ENCODE results near the gene CIAO1.
A peak's percentile ranks its signal among the peaks of the same experiment; 100 is the strongest.
"Not testable (repeated sequence)": the region's sequence is repeated elsewhere in the genome, so short reads cannot be mapped to it uniquely, and the experiment has no call there.

CIAO1 gene

DNA sequence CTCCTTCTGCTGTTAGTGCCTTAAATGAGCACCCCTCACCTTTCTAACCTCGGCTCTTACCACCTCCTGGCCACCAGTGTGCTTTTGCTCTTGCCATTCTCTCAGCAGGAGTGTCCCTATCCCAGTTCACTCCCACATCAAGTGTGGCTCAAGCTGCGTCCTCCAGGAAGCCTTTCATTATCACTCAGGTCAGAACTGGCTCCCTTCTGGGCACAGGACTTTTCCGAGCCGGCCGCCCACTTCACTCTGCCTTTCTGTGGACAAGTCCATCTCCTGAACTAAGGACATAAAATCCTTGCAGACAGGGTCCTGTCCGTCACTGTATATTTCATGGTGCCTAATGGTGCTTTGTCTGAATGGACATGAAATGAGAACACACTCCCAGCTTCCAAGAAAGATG is 15.8 kb upstream of the CIAO1 start:
- DNase-seq (ENCODE audit: low spot score), result no peak

DNA sequence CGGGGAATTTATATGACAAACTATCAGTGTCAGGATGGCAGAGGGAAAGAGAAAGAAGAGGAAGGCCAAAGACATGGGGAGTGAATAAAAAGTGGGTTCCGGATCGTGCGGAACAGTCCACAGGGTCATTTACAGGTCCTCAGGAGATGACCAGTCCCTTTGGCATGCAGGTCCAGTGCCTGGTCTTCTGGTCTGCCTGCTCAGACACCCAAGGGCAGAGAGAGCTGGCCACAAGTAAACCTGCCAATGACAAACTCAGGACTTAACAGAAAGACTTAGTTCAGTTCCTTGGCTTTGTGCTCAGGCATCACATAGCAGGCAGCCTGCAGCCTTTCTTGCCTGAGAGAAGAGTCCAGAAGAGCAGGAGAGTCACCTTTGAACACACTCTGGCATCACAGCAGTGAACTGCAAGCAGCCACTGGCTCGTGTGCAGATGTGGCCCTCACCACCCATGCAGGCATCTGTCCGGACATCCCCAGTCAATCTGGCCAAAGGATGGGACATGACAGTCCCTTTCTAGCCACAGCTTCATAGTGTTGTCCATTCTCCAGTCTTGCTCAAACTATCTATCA is 14.2 kb upstream of the CIAO1 start:
- no peak for DNase-seq (ENCODE audit: low spot score)

- DNase-seq (ENCODE audit: low spot score), result no peak
Observed at GRCh38 chr2:96252526-96252925, 13.5 kb upstream of the CIAO1 start.

DNA sequence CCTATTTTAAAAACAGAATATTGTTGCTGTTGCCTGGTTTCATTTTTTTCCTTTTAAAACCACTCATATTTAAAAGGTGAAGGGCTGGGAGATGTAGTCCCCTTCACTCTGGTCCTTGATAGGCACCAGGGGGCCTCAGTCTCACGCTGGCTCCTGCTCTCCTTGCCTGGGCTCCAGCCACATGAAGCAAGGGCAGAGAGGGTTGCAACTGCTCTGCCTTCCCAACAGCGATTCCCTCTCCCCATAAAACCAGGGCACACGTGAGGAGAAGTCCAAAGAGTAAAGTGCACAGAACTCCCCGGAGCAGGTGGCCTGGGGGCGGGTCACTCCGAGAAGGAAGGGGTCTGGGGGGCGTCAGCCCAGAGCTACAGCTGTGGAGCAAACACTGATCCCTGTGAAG is 13.0 kb upstream of the CIAO1 start:
- DNase-seq (ENCODE audit: low spot score), result no peak

DNA sequence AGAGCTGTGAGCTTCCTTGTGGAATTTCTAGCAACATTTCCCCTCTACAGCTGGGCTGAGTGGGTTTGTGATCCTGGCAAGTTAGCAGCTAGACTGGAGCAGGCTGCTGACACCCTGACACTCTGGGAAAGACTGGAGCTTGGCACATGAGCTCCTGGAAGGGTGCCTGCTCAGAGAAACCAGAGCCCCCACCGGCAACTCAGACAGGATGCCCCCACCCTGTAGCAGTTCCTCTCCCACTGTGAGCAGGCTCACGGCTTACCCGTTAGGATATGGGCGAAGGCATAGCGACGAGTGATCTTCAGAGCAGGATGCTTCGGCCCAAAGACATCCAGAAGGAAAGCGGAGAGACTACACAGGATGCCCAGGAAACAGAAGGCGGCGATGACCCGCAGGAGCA is 11.5 kb upstream of the CIAO1 start:
- DNase-seq (ENCODE audit: low spot score), result no peak

DNA sequence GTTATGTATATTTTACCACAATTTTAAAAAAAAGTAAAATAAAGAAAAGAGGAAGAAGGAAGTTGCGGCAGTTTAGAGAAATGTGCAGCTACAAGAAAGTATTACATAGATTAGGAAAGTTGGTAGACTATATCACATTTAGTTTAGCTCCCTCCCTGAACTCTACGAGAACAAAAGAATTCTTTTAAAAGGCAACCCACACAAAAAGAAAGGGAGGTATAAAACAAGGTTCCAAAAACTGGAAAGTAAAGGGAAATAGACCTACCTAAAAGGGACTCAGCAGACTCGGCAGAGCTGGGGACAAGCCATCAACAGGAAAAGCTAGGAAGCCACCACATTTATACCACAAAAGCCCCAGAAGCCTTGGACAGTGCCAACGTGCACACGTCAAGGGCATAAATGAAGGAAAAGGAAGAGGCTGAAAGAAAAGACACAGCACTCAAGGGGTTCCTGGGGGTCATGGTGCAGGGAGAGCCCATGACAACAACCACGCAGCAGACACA is 9.4 kb upstream of the CIAO1 start:
- no peak for DNase-seq (ENCODE audit: low spot score)

- DNase-seq (ENCODE audit: low spot score), result not testable (repeated sequence)
Observed at GRCh38 chr2:96257744-96258143, 8.3 kb upstream of the CIAO1 start.

GRCh38 chr2:96258166-96259022 is 7.6 kb upstream of the CIAO1 start:
- no peak for DNase-seq (ENCODE audit: low spot score)

GRCh38 chr2:96259497-96259921 is 6.5 kb upstream of the CIAO1 start:
- DNase-seq (ENCODE audit: low spot score), result no peak

DNA sequence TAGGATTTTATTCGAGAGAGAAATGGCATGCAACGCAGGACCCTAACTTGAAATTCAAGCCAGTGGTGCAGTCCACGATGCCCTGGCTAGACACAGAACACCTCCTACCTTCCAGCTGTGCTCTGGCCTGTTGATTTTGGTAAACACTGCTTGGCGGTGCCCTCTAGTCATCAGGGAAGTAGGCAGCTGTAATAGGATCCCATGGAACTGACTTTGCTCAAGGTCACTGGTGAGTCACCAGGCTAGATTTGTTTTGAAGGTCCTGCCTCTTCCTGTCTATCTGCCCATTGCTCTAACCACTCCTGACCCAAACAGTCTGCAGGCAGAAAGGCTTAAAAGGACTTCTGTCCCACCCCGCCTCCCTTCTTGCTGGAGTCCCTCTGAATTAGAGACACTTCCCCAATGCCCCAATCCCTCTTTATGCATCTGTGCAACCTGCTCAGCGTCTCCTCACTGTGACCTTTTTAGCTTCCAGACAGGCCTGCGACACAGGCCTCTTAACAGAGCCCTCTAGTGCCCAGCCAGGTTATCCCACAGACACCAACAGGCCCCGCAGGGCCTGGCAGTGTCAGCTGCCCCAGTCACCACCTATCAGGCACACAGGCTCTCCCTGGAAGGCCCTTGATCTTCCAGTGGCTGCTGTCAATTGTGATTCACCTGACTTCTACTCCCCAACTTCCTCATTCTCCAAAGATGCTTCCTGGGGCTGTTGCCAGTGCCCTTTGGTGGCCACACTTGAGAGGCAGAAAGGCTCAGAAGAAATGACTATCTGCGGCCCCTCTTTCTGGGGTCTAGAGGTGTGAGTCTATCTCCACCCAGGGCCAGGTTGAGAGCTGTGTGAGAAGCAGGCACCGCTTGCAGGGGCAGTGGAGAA is 5.4 kb upstream of the CIAO1 start:
- DNase-seq (ENCODE audit: low spot score), result peak; percentile 47

DNA sequence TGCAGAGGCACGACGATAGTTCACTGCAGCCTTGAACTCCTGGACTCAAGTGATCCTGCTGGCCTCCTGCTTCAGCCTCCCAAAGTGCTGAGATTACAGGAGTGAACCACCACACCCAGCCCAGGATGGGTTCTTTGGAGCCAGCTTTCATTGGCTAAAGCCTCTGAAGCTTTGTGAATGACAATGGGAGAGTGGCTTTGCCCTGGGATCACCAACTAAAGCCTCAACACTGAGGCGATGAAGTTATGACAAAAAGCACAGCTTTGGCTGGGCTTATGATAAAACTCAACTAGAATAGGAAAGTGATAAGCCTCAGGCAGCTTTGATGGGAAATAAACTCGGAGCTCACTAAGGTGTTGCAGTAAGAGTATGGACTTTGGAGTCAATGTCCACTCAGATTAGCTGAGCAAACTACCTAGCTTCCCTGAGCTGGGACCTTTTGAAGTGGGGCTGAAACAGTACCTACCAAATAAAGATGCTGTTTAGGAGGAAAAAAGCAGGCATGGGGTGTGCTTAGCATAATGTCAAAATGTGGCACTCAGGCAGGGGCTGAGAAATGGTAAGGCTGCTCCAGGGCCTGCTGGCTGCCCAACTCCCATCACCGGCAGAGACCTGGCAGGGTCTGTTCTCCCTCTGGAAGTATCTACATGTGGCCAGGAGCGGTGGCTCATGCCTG is 4.6 kb upstream of the CIAO1 start:
- DNase-seq (ENCODE audit: low spot score), result no peak

- DNase-seq (ENCODE audit: low spot score), result no peak
Observed at GRCh38 chr2:96262306-96262705, 3.7 kb upstream of the CIAO1 start.

DNA sequence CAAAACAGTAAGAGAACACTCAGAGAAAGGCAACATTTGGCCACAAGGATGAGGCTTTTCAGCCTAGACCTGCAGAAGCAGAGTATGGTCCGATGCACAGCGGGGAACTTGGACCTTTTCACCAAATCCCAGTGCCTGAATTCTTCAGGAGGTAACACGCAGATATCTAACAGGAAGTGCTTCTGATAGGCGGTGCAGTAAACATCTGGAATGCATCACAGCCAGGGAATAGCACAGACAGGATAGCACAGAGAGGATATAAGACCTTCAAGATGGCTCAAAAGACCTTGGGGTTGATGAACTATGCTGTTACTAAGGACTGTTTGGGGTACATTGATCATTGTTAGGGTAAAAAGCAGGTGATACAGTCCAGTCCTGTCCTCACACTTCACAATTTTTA is 1.9 kb upstream of the CIAO1 start:
- DNase-seq (ENCODE audit: low spot score), result no peak

GRCh38 chr2:96264656-96265348 is 1.2 kb upstream of the CIAO1 start:
- peak; percentile 37 for DNase-seq (ENCODE audit: low spot score)

- no peak for DNase-seq (ENCODE audit: low spot score)
Observed at GRCh38 chr2:96265349-96265839, 631 bp upstream of the CIAO1 start.

GRCh38 chr2:96267159-96267971 is 1.3 kb downstream of the CIAO1 start:
- DNase-seq (ENCODE audit: low spot score), result peak; percentile 25

- DNase-seq (ENCODE audit: low spot score), result no peak
Observed at GRCh38 chr2:96271995-96272394, 6.0 kb downstream of the CIAO1 start.

GRCh38 chr2:96273763-96274162 is 7.7 kb downstream of the CIAO1 start:
- no peak for DNase-seq (ENCODE audit: low spot score)

DNA sequence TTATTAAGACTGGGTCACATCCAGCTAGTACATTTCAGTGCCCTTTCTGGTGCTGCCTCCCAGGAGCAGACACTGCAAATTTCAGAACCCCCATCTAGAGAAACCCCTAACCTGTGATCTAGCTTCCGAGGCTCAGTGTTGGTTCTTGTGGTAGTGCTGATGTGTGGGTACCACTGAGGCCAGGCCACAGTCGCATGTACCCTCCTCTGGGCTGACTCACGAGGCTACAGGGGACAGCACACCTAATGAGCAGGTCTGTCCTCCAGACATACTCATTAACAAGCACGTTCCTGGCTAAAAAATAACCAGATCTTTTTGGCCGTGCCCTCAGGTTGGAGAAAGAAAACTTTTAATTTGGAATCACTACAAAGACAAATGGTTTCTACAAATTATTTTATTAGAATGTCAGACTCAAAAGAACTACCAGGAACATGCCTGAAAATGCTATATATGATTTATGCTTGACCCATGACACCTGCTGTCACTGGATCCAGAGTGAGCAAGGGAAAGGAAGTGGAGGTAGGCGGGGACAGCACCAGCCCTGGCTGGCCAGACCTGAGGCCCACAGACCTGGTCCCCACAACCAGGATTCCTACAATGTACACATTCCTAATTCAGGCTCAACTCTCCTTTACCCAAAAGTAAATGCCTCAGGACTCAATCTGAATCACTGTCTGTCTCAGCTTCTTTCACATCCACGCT is 8.5 kb downstream of the CIAO1 start:
- DNase-seq (ENCODE audit: low spot score), result no peak
